SW 1271 (cell line): Measurements from ENCODE around the gene MACROD2.

Experiments used
- DNase-seq, 2 experiments: peaks; one replicate each; lab custom pipeline; 2025; lab: John Stamatoyannopoulos, UW

MACROD2 gene

DNA sequence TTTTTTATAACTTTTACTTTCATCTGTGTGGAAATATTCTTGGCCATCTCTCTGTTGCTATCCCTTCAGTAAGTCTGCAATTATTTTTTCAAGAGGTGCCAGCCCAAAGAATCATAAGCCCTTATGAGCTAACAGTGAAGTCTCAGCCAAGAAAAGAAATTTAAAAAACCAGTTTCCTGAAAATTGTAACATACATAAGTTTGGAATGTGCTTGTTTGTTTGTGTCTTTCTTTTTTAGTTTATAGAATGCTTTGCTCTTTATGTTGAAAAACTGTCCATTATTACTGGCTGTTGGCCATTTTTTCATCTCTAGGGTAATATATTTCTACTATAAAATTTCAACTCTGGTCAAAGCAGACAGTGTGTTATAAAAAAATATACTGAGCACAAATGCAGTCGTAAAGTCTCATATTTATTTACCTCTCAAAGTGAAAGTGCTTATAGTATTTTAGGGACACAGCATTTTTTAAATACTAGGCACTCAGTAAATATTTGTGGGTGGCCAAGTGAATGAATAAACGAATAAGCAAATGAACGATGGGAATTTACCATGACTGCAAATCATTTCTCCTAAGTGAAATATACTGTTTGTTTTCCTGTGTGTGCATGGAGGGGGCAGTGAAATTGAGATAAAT, 1918.2 kb downstream of the MACROD2 start:
- DNase-seq: no peak

- DNase-seq: no peak
Observed at GRCh38 chr20:15916623-15917022, 1921.3 kb downstream of the MACROD2 start.

DNA sequence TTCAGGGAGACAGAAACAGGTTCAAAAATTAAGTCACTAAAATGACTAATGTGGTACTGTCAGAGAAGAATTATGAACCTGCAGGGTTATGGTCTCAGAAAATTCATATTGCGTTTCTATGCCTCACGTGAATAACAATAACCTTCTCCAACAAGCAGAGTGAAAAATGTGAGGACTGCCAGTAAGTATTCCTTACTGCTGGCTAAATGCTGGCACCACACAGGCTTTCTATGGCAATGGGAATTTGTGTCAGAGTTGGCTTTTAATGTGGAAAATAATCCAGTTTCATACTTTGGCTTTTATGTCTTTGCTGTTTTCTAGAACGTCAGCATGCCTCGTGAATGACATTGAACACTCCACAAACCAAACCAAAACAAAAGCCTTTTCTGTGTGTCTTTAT, 1922.0 kb downstream of the MACROD2 start:
- DNase-seq: no peak

GRCh38 chr20:15918631-15919030, 1923.3 kb downstream of the MACROD2 start:
- no peak for DNase-seq

DNA sequence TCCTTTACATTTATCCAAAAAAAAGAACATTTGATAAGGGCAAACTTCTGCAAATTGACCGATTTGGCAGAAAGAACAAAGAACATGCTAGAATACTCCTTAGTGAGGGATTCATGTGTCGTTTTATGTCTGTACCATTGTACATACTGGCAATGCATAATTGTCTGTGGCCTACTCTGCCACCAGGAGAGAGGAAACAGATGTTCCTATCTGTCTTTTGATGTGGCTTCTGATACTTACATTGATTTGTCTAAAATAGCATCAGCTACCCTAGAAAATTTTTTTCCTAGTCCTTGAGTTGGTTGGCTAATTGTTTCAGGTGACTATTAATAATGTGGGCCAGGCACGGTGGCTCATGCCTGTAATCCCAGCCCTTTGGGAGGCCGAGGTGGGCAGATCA, 1923.8 kb downstream of the MACROD2 start:
- DNase-seq: no peak

DNA sequence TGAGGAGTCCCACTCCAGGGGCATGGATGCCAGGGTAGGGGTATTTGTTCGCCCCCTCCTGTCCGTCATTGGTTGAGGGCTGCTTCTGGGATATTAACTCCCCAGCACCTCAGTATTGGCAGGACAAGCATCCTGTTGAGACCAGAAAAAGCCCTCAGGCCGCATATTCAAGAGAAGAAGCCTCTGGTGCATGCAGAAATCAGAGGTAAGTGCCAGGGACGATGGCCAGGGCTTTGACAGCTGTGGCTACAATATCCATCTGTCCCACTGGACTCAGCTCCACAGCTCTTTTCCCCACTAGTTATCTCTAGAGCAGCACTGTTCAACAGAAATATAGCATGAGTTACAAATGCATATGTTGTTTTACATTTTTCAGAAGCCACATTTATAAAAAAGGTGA, 1926.6 kb downstream of the MACROD2 start:
- no peak for DNase-seq

DNA sequence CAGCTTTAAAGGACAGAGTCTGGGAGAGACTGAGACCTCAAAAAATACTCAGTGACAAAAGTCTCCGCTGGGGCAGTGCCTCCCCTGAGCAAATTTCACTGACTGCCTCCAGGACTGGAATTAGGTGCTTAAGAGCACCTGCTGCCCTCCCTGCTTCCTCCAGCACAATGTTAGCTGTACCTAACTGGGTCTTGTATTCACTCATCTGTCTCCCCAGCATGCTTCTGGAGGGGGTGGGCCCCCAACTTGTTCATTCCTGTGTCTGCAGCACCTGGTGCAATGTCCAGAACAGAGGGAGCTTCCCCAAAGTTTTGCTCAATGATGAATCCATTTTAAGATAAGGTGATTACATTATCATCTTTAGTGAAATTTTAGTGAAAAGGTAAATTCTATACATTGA, 1927.2 kb downstream of the MACROD2 start:
- no peak for DNase-seq

DNA sequence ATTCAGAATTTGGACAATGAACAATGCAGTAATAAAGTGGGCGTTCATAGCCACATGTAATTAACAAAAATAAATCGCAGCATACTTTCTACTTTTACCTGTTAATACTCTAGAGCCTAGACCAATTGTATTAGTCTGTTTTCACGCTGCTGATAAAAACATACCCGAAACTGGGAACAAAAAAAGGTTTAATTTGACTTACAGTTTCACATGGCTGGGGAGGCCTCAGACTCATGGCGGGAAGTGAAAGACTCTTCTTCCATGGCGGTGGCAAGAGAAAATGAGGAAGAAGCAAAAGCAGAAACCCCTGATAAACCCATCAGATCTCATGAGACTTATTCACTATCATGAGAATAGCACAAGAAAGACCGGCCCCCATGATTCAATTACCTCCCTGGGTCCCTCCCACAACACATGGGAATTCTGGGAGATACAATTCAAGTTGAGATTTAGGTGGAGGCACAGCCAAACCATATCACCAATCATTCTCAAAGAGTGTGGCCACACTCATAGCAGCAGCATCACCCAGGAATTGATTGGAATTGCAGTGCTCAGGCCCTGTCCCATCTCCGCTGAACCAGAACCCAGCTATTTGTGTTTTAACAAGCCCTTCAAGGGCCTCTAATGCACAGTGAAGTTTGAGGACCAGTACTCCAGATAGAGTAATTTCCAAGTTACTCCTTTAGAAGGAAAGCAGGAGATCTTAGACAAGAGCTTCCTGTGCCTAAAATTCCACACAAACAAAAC, 1927.9 kb downstream of the MACROD2 start:
- no peak for DNase-seq

- no peak for DNase-seq
Observed at GRCh38 chr20:15924556-15924955, 1929.2 kb downstream of the MACROD2 start.

- DNase-seq: no peak
Observed at GRCh38 chr20:15925376-15925775, 1930.1 kb downstream of the MACROD2 start.

GRCh38 chr20:15927893-15928650, 1932.8 kb downstream of the MACROD2 start:
- no peak for DNase-seq

DNA sequence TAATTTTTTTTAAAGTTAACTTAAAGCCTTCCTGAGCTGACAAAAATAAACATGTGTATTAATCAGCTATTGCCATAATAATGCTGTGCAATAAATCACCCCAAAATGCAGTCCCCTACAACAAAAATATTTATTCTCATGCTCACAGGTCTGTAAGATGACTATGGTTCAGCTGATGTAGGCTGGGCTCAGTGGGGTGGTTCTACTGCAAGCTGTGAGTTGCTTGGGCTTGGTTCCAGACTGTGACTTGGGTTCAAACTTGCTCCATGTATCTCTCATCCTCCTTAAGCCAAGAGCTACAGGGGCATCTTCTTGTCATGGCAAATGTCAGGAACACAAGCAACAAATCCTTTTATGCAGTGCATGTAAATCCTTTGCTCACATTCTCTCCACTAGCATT, 1933.6 kb downstream of the MACROD2 start:
- no peak for DNase-seq

- no peak for DNase-seq
Observed at GRCh38 chr20:15930311-15931305, 1935.3 kb downstream of the MACROD2 start.

DNA sequence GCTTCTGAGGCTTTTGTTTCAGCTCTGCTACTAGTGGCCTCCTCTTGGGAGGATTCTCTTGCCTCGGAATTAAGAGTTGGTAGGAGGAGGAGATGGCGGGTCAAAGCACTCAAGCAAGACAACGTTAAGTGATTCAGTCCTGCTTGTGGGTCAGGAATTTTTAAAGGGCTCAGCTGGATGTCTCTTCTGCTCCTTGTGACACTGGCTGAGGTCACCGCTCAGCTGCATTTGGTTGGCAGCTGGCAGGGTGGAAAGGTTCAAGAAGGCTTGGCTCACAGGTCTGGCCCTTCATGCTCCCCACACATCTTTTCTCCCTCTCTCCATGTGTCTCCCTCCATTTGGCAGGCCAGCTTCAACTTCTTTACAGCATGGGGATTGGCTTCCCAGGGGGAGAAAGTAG, 1936.6 kb downstream of the MACROD2 start:
- DNase-seq: no peak

DNA sequence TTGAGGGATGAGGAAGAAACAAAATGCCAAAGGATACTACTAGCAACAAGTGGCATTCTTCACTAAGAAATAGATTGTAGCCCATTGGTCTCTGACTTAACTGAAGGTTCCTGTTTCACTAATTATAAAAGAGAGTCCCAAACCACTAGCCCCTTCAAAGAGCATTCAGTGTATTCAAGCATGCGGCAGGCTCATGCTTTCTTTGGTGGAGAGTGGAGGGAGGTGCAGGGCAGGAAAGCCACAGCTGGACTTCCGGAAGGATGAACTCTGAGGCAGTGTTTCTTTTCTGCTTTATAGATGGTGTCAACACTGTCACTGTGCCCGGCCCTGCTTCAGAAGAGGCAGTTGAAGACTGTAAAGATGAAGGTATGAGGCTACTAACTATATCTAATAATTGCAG, 1941.9 kb downstream of the MACROD2 start:
- DNase-seq: no peak

GRCh38 chr20:15938847-15939246, 1943.5 kb downstream of the MACROD2 start:
- no peak for DNase-seq

DNA sequence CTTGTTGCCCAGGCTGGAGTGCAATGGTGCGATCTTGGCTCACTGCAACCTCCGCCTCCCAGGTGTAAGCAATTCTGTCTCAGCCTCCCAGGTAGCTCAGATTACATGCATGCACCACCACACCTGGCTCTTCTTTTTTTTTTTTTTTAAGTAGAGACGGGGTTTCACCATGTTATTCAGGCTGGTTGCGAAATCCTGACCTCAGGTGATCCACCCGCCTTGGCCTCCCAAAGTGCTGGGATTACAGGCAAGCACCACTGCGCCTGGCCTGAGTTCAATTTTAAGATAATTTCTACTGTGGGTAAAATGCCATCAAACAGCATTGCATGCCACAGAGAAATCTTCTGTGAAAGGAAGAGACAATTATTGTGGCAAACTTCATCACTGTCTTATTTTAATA, 1944.8 kb downstream of the MACROD2 start:
- no peak for DNase-seq

GRCh38 chr20:15942130-15942529, 1946.8 kb downstream of the MACROD2 start:
- DNase-seq: no peak

DNA sequence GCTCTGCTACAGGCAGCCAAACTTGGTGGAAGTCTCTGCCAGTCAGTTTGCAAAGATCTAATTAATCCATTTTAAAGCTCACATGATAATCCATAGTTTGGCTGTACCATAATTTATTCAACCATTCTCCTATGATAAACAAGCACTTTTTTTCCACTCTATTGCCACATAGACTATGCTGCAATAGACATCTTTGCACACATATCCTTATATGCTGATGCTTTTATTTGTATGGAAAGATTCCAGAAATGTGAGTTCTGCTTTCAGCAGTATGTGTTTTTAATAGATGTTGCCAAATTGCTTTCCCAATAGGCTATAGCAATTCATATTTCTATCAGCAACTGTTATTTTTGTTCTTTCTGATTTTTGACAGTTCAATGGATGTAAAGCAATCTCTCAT, 1950.0 kb downstream of the MACROD2 start:
- no peak for DNase-seq

DNA sequence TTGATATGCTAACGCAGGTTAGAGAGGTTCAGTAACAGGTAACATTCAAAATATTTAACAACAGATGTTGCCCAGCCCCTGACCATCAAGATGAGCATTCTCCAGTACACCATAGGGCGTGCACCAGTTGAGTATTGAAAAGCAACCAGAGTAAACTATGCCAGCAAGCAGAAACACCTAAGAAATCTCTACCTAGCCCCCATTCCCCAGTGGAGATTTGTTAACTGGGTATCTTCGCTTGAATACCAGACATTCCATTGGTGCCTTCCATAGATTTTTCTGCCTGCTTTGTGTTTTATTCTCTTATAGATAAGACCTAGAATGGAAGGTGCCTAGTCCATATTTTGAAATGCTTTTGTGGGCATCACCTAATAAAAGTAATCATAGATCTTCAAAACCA, 1954.1 kb downstream of the MACROD2 start:
- no peak for DNase-seq

DNA sequence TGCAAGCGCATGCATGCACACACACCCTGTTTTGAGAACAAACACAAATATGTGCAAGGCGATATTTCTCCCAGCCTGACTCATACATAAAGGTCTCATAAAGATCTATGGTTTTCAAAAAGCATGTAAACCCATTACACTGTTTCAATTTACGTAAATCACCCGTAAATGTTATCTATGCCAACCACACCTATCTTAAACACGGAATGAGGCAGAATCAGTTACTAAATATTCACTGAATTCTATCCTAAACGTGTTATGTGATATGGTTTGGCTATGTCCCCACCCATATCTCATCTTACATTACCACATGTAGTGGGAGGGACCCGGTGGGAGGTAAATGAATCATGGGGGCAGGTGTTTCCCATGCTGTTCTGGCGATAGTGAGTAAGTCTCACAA, 1956.3 kb downstream of the MACROD2 start:
- DNase-seq: no peak

DNA sequence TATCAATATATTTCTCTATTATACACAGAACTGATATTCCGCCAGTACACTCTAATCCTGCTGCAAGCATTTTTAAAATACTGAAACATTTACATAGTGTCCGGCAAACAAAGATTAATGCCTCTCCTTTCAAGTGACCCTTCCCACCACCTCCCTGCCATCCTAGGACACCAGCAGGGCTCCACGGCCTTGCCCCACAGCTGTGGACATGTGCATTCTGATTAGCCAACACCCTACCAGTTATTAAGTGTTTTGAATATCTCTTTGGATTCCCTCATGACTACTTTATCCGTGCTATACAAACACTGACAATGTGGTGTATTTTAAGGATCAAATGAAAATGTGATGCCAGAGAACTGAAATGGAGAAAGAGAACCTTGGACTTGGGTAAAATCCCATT, 1962.8 kb downstream of the MACROD2 start:
- DNase-seq: no peak
